HepG2 (cell line): ENCODE results near the gene ADORA2B. TPM values are rescaled to one million over a fixed set of nuclear protein-coding genes. Genes with fewer than 3 reads are reported as not detected.

Experiments
- ATAC-seq: fragments of 200-7000 bp; cut with Tn5 transposase; 3 replicates; pipeline ENCODE4 v1.9.1; 2020; ENCODE audit warnings: mild to moderate bottlenecking, moderate library complexity
- BruUV-seq: library from RNA; stranded (reverse); fragments of 400-500 nt; replicated peaks from 2 replicates; lab custom pipeline; 2021; lab: Mats Ljungman, UMichigan
- CTCF ChIA-PET: fragments of 300-600 bp; formaldehyde crosslinking; extraction: SDS; loops from one replicate; lab custom pipeline; 2021; ENCODE audit warnings: low total read pairs, inconsistent platforms, low intra/inter-chr PET ratio; lab: Yijun Ruan, JAX
- POLR2A ChIA-PET: fragments of 350-600 bp; sonication (Branson Sonifier 250); formaldehyde crosslinking; loops from one replicate; lab custom pipeline; 2020; ENCODE audit warnings: antibody characterized with exemption, inconsistent platforms; lab: Yijun Ruan, JAX
- DNase-seq: peaks from one replicate; pipeline ENCODE4 v3.0.0-alpha.2; 2015; ENCODE audit warnings: low spot score
- FAIRE-seq: peaks from 3 replicates; lab custom pipeline; 2011; peaks lifted over from hg19 to GRCh38; lab: Jason Lieb, UNC
- H2AFZ ChIP-seq: one replicate; pipeline ENCODE4 v1.6.1; 2011; ENCODE audit warnings: low read length, inconsistent platforms
- H3K27ac ChIP-seq: fragments of 300-600 bp; 3 replicates; pipeline ENCODE4 v1.8.0; 2011; ENCODE audit warnings: mixed run types, mild to moderate bottlenecking, mixed read lengths, low read length, inconsistent platforms; ENCODE audit not compliant: insufficient read depth; ENCODE audit errors: extremely low read length
- H3K27me3 ChIP-seq, 2 experiments: fragments of 200-600 bp in 1 of 2; 2 replicates in 1 of 2; 3 replicates in 1 of 2; pipeline versions ENCODE4 v1.6.0 to v1.8.0; 2011; ENCODE audit warnings: low read length in 2 of 2, mild to moderate bottlenecking in 2 of 2, moderate library complexity in 2 of 2, inconsistent platforms in 1 of 2; ENCODE audit not compliant: insufficient read depth in 2 of 2, control insufficient read depth in 1 of 2
- H3K36me3 ChIP-seq, 2 experiments: fragments of 200-600 bp in 1 of 2; replicated peaks in 1 of 2; 2 replicates in 1 of 2; 3 replicates in 1 of 2; pipeline versions ENCODE4 v1.5.1 to v1.8.0; 2011; ENCODE audit warnings: low read length in 2 of 2, inconsistent platforms in 1 of 2; ENCODE audit not compliant: insufficient read depth in 2 of 2, control insufficient read depth in 1 of 2
- H3K4me1 ChIP-seq: 2 replicates; pipeline ENCODE4 v1.5.1; 2012; ENCODE audit warnings: low read length, inconsistent platforms; ENCODE audit not compliant: insufficient read depth
- H3K4me2 ChIP-seq: 2 replicates; pipeline ENCODE4 v1.6.0; 2011; ENCODE audit warnings: low read depth, low read length, inconsistent platforms
- H3K4me3 ChIP-seq, 3 experiments: fragments of 200-600 bp in 1 of 3; sonication (generic), shearing (Covaris generic) in 1 of 3; replicated peaks in 1 of 3; 2 replicates each; pipeline ENCODE4 v1.5.1; 2011 to 2016; ENCODE audit warnings: low read length in 3 of 3, inconsistent platforms in 2 of 3, low read depth in 2 of 3, mild to moderate bottlenecking in 2 of 3, control low read depth in 1 of 3, mixed read lengths in 1 of 3; ENCODE audit not compliant: insufficient read depth in 1 of 3
- H3K79me2 ChIP-seq: one replicate; pipeline ENCODE4 v1.6.1; 2011; ENCODE audit warnings: low read length, inconsistent platforms; ENCODE audit not compliant: insufficient read depth
- H3K9ac ChIP-seq: 2 replicates; pipeline ENCODE4 v1.6.0; 2011; ENCODE audit warnings: mild to moderate bottlenecking, low read depth, low read length, inconsistent platforms; ENCODE audit not compliant: insufficient read depth
- H3K9me3 ChIP-seq: 2 replicates; pipeline ENCODE4 v1.5.1; 2012; ENCODE audit warnings: mild to moderate bottlenecking, low read length
- H4K20me1 ChIP-seq: 2 replicates; pipeline ENCODE4 v1.6.0; 2011; ENCODE audit warnings: inconsistent platforms, mild to moderate bottlenecking, low read length, moderate library complexity; ENCODE audit not compliant: insufficient read depth
- CHCHD3 ChIP-seq: sonication (generic); formaldehyde crosslinking; IDR thresholded peaks from 2 replicates; pipeline ENCODE4 v1.8.0; 2022; ENCODE audit warnings: mild to moderate bottlenecking, missing genetic modification reagents, moderate library complexity
- GABPB1 ChIP-seq: IDR thresholded peaks from 2 replicates; pipeline ENCODE4 v1.6.1; 2016; ENCODE audit warnings: mild to moderate bottlenecking, missing genetic modification reagents, moderate library complexity, missing compliant biosample characterization
- HMGA1 ChIP-seq: sonication (generic); formaldehyde crosslinking; conservative IDR thresholded peaks from 2 replicates; pipeline ENCODE4 v1.4.0; 2020; ENCODE audit warnings: missing genetic modification reagents
- XBP1 ChIP-seq: sonication (generic); formaldehyde crosslinking; IDR thresholded peaks from 2 replicates; pipeline ENCODE4 v1.5.0; 2020; ENCODE audit warnings: missing genetic modification reagents
- XRCC5 ChIP-seq: fragments of 200-400 bp; formaldehyde crosslinking; optimal IDR thresholded peaks from 2 replicates; pipeline ENCODE3; 2017; ENCODE audit warnings: mild to moderate bottlenecking, low read length
- ZNF891 ChIP-seq: sonication (generic); formaldehyde crosslinking; IDR thresholded peaks from 2 replicates; pipeline ENCODE4 v1.5.0; 2020; ENCODE audit warnings: mild to moderate bottlenecking, missing genetic modification reagents
- ZSCAN31 ChIP-seq: sonication (generic); formaldehyde crosslinking; IDR thresholded peaks from 2 replicates; pipeline ENCODE4 v1.5.0; 2020; ENCODE audit warnings: low read depth, mild to moderate bottlenecking, missing genetic modification reagents
- whole genome bisulfite sequencing: methylation state at CpG from one replicate; pipeline ENCODE4 v1.1.6; 2017; ENCODE audit warnings: low lambda C conversion rate; 5-methylcytosine and 5-hydroxymethylcytosine counted together
- in situ Hi-C: cut with HindIII; loops from 2 replicates; pipeline ENCODE4 v1.10.0; 2017; ENCODE audit warnings: low pct_unique_long_range_greater_than_20kb; ENCODE audit not compliant: extremely low pct_ligation_motif_present
- intact Hi-C: fragments of 100-400 bp; cut with micrococcal nuclease; formaldehyde crosslinking; loops from one replicate; pipeline ENCODE4 v1.10.0; 2022; ENCODE audit not compliant: unreplicated experiment
- polyA plus RNA-seq, 8 experiments: library from polyadenylated mRNA; depleted of rRNA in 3 of 8; stranded (reverse) in 7 of 8; unstranded in 1 of 8; fragments of >200 nt; fragmentation: Illumina TruSeq in 4 of 8; extraction: Trizol in 4 of 8; gene quantifications; 2 replicates each; pipeline versions ENCODE4 v1.2.1 to v1.2.3, GENCODE V29; 2011 to 2016; ENCODE audit warnings: low read depth in 4 of 8, missing spikeins in 1 of 8, mixed read lengths in 1 of 8; ENCODE audit not compliant: insufficient read depth in 1 of 8
- total RNA-seq, 5 experiments: library from RNA; depleted of rRNA; stranded (reverse); fragments of >200 nt; fragmentation: Illumina TruSeq; extraction: Trizol; gene quantifications; 2 replicates each; pipeline ENCODE4 v1.2.3, GENCODE V29; 2016; ENCODE audit warnings: low read depth in 1 of 5
- TF ChIP-seq, protein P1 (sequence below): sonication (generic); formaldehyde crosslinking; IDR thresholded peaks from 2 replicates; pipeline ENCODE4 v1.5.0; 2020; ENCODE audit warnings: mild to moderate bottlenecking, missing genetic modification reagents
- TF ChIP-seq, protein P2 (sequence below): sonication (generic); formaldehyde crosslinking; IDR thresholded peaks from 2 replicates; pipeline ENCODE4 v1.8.1; 2023; ENCODE audit warnings: mild to moderate bottlenecking, missing genetic modification reagents, borderline replicate concordance

ADORA2B gene
- total and polyA plus RNA-seq, 2 of the 13 experiments (the other 11 are each of a cell fraction or from before 2014, with no cell fraction given) = 10.4 to 20.0 TPM

GRCh38 chr17:15971098-15971678, 26.3 kb downstream of the ADORA2B start (continued):
- TF ChIP-seq, protein P1, sequence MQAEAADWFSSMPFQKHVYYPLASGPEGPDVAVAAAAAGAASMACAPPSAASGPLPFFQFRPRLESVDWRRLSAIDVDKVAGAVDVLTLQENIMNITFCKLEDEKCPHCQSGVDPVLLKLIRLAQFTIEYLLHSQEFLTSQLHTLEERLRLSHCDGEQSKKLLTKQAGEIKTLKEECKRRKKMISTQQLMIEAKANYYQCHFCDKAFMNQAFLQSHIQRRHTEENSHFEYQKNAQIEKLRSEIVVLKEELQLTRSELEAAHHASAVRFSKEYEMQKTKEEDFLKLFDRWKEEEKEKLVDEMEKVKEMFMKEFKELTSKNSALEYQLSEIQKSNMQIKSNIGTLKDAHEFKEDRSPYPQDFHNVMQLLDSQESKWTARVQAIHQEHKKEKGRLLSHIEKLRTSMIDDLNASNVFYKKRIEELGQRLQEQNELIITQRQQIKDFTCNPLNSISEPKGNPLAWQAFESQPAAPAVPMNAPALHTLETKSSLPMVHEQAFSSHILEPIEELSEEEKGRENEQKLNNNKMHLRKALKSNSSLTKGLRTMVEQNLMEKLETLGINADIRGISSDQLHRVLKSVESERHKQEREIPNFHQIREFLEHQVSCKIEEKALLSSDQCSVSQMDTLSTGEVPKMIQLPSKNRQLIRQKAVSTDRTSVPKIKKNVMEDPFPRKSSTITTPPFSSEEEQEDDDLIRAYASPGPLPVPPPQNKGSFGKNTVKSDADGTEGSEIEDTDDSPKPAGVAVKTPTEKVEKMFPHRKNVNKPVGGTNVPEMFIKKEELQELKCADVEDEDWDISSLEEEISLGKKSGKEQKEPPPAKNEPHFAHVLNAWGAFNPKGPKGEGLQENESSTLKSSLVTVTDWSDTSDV (CRISPR knock-in tag) = no peak
- TF ChIP-seq ZSCAN31 (CRISPR knock-in tag) (no peak), HMGA1 (CRISPR knock-in tag) (no peak), XBP1 (CRISPR knock-in tag) (no peak), GABPB1 (CRISPR knock-in tag) (no peak), ZNF891 (CRISPR knock-in tag) (no peak), CHCHD3 (CRISPR knock-in tag) (no peak)
- TF ChIP-seq, protein P2, sequence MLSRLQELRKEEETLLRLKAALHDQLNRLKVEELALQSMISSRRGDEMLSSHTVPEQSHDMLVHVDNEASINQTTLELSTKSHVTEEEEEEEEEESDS (CRISPR knock-in tag) = no peak
- TF ChIP-seq, all 625 proteins: peak for 0

DNA sequence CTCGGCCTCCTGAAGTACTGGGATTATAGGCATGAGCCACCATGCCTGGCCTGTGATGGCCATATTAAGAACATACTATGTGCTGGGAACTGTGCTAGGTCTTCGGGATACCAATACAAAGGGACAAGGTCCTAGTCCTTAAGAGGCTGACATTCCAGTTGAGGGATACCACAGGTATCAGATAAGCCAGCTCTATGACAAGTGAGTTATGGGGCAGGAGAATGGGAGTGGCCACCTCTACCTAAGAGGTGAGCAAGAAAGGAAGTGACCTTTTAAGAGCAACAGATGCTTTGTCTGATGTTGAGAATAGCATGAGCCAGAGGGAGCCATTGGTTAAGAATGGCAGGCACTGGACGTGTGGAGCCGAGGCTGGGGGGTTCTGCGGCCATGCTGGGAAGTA, 27.0 kb downstream of the ADORA2B start:
- Histone ChIP-seq H3K36me3 (peaks cover 7 to 13% of the 10 kb centered on the region in 2 experiments; a peak in 4 of 5 replicates), H3K4me1 (peaks cover 19% of the 10 kb centered on the region), H2AFZ (no peak overlapping the region), H4K20me1 (no peaks in the 10 kb centered on the region), H3K4me3 (no peak overlapping the region), H3K27me3 (no peaks in the 10 kb centered on the region), H3K79me2 (peaks cover 20% of the 10 kb centered on the region), H3K27ac (no peak overlapping the region), H3K4me2 (no peak overlapping the region), H3K9ac (no peak overlapping the region), H3K9me3 (no peaks in the 10 kb centered on the region)
- POLR2A ChIA-PET = no interaction called here
- whole genome bisulfite sequencing = 93% methylated on average over 5 of the region's 5 CpGs
- ATAC-seq (no peak), DNase-seq (no peak), FAIRE-seq (no peak)
- TF ChIP-seq XRCC5 = no peak
- intact Hi-C loops (no loop called here), in situ Hi-C loops (no loop called here)
- BruUV-seq = no TSS peak
- CTCF ChIA-PET = no interaction called here
